ENCODE data around the gene CDK2AP2.

DNA sequence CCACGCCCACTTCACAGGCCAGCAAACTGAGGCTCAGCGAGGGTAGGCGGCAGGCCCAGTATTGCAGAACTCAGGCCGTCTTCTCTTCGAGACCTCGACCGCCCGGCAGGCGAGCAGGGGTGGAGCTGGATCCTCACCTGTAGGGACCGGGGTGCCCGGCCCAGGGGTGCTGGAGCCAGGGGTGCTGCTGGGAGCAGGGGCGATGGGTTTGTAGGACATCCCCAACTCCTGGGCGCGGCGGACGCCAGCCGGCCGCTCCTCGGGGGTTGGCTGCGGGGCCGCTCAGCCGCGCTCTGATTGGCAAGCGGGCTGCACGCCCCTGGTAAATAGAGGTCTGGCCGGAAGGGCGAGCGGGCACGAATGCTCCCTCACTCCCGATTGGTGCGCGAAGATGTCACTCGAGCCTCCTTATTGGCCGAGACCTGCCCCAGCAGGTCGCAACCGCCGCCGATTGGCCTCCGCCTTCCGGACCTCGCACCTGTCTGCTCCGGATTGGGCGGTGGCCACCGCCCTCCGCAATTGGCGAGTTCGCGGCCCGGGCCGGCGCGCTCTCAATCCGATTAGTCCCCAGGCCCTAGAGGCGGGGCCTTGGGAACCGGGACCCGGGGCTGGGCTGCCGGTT lies at the start of gene CDK2AP2:
- TF ChIP-seq, protein P1, sequence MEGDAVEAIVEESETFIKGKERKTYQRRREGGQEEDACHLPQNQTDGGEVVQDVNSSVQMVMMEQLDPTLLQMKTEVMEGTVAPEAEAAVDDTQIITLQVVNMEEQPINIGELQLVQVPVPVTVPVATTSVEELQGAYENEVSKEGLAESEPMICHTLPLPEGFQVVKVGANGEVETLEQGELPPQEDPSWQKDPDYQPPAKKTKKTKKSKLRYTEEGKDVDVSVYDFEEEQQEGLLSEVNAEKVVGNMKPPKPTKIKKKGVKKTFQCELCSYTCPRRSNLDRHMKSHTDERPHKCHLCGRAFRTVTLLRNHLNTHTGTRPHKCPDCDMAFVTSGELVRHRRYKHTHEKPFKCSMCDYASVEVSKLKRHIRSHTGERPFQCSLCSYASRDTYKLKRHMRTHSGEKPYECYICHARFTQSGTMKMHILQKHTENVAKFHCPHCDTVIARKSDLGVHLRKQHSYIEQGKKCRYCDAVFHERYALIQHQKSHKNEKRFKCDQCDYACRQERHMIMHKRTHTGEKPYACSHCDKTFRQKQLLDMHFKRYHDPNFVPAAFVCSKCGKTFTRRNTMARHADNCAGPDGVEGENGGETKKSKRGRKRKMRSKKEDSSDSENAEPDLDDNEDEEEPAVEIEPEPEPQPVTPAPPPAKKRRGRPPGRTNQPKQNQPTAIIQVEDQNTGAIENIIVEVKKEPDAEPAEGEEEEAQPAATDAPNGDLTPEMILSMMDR (IDR thresholded peaks at IDR 0.05), result peak in 2 of 4 experiments; percentile 6 to 14
- TF ChIP-seq POLR2A (IDR thresholded peaks at IDR 0.05) (peak; percentile 81), EP300 (IDR thresholded peaks at IDR 0.05) (no peak), POLR2AphosphoS5 (IDR thresholded peaks at IDR 0.05) (peak; percentile 85)
